Activated T-cell treated with anti-CD3 and anti-CD28 coated beads, Interleukin-2, amount 50 U/mL, for 72 hours (primary cell): ENCODE measurements around the gene PDE6G. TPM values are rescaled to one million over a fixed set of nuclear protein-coding genes. Genes with fewer than 3 reads are reported as not detected.
A peak's percentile ranks its signal among the peaks of the same experiment; 100 is the strongest.

Source experiments
- ATAC-seq, 2 donors: fragments of 150-1000 bp; cut with Tn5 transposase; replicated peaks in 1 of 2; 2 replicates each; pipeline ENCODE4 v1.10.0; 2021; ENCODE audit warnings: moderate library complexity in 2 of 2, mild to moderate bottlenecking in 1 of 2
- DNase-seq, 2 donors: peaks; one replicate each; pipeline ENCODE4 v3.0.0; 2021 to 2022; ENCODE audit warnings: mixed read lengths in 1 of 2
- H3K27ac Mint-ChIP-seq: one replicate; pipeline ENCODE4 v1.8.0; 2022; ENCODE audit warnings: mild to moderate bottlenecking, moderate library complexity, mixed read lengths
- H3K27me3 Mint-ChIP-seq: one replicate; pipeline ENCODE4 v1.8.0; 2022; ENCODE audit warnings: low read depth, mixed read lengths
- H3K36me3 Mint-ChIP-seq, 2 donors: one replicate each; pipeline ENCODE4 v1.8.0; 2022; ENCODE audit warnings: mixed read lengths in 2 of 2, mild to moderate bottlenecking in 1 of 2; ENCODE audit not compliant: insufficient read depth in 2 of 2
- H3K4me1 Mint-ChIP-seq: one replicate; pipeline ENCODE4 v1.8.0; 2022; ENCODE audit warnings: low read depth, mixed read lengths
- H3K4me3 Mint-ChIP-seq, 2 donors: one replicate each; pipeline ENCODE4 v1.8.0; 2022; ENCODE audit warnings: mild to moderate bottlenecking in 2 of 2, mixed read lengths in 2 of 2, moderate library complexity in 2 of 2
- H3K9me3 Mint-ChIP-seq, 2 donors: one replicate each; pipeline ENCODE4 v1.8.0; 2022; ENCODE audit warnings: mixed read lengths in 2 of 2
- total RNA-seq, 2 donors: library from RNA; stranded (reverse); gene quantifications; one replicate each; pipeline ENCODE4 v1.2.3, GENCODE V29; 2022

The PDE6G gene
- total RNA-seq, result 1 to 10 TPM; 4.2 to 4.4 TPM

DNA sequence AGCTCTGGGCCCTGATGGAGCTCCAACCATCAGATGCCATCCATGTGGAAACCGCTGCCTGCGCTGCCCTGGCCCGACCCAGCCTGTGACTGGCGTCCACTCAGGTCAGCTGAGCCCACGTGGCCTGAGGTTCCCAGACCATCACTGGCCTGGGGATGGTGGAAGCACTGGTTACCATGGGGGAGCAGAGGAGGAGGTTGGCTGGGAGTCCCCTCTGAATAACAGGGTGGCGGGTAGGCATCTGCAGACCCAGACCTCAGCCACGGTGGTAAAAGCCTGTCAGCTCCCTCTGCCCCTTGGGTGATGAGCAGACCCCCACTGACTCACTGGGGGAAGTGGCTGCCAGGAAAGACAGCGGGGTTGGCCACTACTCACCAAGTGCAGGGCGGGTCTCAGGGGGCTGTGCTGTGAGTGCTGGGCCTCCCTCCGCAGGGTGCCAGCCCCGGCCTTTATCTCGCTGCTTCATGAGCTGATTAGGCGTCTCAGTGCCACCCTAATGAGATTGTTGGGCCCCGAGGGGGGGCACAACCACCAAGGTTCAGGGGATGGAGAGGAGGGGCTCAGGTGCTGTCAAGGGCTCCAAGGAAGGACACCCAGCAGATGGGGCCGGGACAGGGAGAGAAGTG lies at the start of gene PDE6G:
Gene PDE6G, minus strand, starts transcription at position 425 of the 626 bp plus-strand sequence. CDS start 3,237 bp downstream, outside the sequence.
- peaks cover 21% of the 10 kb centered on the region for H3K4me1 Mint-ChIP-seq
- H3K27me3 Mint-ChIP-seq, result peaks cover 6% of the 10 kb centered on the region
- no peaks in the 10 kb centered on the region for H3K9me3 Mint-ChIP-seq
- no peak for ATAC-seq
- DNase-seq, result no peak
- H3K36me3 Mint-ChIP-seq, result no peaks in the 10 kb centered on the region
- no peak within 1 kb of the TSS for H3K4me3 Mint-ChIP-seq
- H3K27ac Mint-ChIP-seq, result no peak within 1 kb of the TSS

DNA sequence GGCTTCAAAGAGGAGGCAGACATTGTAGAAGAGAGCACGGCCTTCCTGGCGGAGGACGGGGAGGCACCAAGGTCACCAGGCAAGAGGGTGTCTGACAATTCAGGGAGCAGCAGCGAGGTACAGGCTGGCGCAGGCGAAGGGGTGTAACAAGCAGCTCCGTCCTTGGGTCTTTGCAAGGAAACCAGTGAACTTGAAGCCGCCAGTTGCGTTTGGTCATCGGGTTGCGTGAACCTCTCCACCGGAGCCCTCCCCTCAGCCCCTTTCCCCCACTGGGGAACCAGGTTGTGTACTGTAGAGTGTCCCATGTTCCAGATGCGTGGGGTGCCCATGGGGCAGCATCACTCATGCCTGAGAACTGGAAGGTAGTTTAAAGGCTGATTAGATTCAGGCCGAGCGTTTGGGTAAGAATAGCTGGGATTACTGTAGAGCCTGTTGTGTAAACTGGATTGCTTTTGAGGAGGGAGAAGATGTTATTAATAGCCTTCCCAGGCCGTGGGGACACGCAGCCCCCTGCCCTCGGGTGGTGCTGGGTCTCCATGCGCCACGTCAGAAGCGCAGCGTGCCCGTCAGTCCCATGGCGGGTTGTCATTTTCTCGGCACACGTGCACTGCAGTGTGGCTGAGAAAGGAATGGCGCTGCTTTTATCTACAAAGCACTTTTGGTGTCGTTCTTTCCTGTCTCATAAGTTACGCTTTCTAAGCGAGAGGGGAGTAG lies 49.3 kb upstream of the PDE6G start:
- Mint-ChIP-seq H3K27ac (no peak overlapping the region), H3K36me3 (peaks cover 1 to 19% of the 10 kb centered on the region in 2 donors), H3K9me3 (no peaks in the 10 kb centered on the region), H3K4me1 (peaks cover 54% of the 10 kb centered on the region), H3K27me3 (no peaks in the 10 kb centered on the region), H3K4me3 (no peak overlapping the region)
- DNase-seq (no peak), ATAC-seq (no peak)

DNA sequence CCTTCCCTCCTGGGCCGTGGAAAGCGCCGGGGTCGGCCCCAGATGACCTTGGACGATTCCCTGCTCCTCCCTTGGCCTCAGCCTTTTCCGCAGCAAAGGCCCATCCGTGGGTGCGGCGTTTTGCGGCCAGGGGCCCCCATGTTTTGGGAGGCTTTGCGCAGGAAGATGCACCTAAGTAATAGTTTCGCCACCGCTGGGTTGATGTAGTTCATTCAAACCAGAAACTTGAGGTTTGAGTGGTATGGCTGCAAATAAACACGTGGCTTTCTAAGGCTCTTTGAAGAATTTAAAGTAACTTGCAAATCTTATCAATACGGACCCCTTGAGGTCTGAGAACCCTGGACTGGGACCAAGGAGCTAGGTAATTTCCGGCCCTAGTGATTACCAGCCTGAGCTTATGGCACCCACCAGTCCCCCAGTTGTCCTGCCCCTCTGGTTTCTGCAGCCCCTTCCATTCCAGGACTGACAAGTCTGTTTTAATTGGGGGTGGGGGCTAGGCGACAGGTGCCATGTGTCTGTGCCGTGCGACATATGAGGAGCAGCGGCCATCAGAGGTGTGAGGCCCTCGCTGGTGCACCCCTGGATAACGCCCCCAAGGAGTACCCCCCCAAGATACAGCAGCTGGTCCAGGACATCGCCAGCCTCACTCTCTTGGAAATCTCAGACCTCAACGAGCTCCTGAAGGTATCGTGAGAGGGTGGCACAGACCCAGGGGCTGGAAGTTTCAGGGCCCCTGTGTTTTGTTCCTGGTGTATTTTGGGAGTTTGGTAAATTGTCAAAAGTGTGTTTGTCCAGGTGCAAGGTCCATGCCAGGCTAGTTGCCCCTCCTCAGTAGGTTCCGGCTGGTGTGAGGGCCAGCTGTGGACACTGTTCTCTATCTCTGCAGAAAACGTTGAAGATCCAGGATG lies 47.7 kb upstream of the PDE6G start:
- H3K4me3 Mint-ChIP-seq, result peak overlapping the region; percentile 87 to 96
- peak overlapping the region; percentile 38 for H3K27ac Mint-ChIP-seq
- DNase-seq (peak; percentile 18 to 45), ATAC-seq (peak in 1 of 2 donors; percentile 28)
- peaks cover 45% of the 10 kb centered on the region for H3K4me1 Mint-ChIP-seq
- H3K27me3 Mint-ChIP-seq, result no peaks in the 10 kb centered on the region
- no peaks in the 10 kb centered on the region for H3K9me3 Mint-ChIP-seq
- H3K36me3 Mint-ChIP-seq, result peaks cover 1 to 22% of the 10 kb centered on the region in 2 donors

DNA sequence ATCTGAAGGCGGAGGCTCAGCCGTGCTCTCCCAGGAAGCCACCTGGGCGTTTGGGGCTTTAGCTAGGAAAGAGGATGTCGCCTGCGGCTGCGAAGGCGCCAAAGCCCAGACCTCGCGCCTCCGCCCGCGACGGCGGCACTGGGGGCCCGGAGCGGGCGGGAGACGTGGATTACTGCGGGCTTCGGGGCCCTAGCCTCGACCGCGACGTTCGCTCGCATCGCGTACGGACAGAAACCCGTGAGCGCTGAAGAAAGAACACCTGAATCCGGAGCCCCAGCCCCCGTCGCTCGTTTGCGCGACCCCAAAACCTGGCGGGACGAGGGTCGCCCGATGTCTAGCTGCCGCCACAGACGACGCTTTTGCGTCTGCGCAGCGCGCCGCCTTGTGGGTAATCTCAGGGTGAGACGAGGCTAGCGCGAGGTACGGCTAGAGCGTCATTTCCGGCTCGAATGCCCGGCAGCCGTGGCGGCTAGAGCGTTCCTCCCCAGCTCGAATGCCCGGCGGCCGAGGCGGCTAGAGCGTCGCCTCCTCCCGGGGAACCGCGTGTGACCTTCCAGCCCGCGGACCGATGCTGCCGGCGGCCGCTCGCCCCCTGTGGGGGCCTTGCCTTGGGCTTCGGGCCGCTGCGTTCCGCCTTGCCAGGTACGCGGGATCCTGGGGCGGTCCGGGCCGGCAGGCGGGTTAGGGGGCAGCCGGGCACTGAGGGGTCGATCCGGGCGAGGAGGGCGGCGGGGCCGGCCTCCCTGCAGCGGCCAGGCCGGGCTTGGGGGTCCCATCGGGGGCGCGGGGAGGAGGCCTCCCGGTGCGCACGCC lies 46.8 kb upstream of the PDE6G start, which contains the start of gene MRPL12:
Gene MRPL12, plus strand, starts transcription at position 434 of the 813 bp plus-strand sequence. Its CDS starts 135 bp downstream, at position 569.
- H3K4me1 Mint-ChIP-seq, result peaks cover 45% of the 10 kb centered on the region
- H3K27me3 Mint-ChIP-seq, result no peaks in the 10 kb centered on the region
- no peaks in the 10 kb centered on the region for H3K9me3 Mint-ChIP-seq
- H3K27ac Mint-ChIP-seq, result peak within 1 kb of the TSS; percentile 96
- peak within 1 kb of the TSS; percentile 96 to 97 for H3K4me3 Mint-ChIP-seq
- ATAC-seq, result peak; percentile 93 to 94
- H3K36me3 Mint-ChIP-seq, result peaks cover 4 to 28% of the 10 kb centered on the region in 2 donors
- peak; percentile 92 to 93 for DNase-seq

GRCh38 chr17:81701288-81702071 lies 45.1 kb upstream of the PDE6G start:
- Mint-ChIP-seq H3K4me3 (peak overlapping the region; percentile 96 to 97), H3K27ac (peak overlapping the region; percentile 96), H3K4me1 (peaks cover 45% of the 10 kb centered on the region), H3K9me3 (no peaks in the 10 kb centered on the region), H3K27me3 (no peaks in the 10 kb centered on the region), H3K36me3 (peaks cover 5 to 32% of the 10 kb centered on the region in 2 donors)
- no peak for ATAC-seq
- peak in 1 of 2 donors; percentile 28 for DNase-seq

DNA sequence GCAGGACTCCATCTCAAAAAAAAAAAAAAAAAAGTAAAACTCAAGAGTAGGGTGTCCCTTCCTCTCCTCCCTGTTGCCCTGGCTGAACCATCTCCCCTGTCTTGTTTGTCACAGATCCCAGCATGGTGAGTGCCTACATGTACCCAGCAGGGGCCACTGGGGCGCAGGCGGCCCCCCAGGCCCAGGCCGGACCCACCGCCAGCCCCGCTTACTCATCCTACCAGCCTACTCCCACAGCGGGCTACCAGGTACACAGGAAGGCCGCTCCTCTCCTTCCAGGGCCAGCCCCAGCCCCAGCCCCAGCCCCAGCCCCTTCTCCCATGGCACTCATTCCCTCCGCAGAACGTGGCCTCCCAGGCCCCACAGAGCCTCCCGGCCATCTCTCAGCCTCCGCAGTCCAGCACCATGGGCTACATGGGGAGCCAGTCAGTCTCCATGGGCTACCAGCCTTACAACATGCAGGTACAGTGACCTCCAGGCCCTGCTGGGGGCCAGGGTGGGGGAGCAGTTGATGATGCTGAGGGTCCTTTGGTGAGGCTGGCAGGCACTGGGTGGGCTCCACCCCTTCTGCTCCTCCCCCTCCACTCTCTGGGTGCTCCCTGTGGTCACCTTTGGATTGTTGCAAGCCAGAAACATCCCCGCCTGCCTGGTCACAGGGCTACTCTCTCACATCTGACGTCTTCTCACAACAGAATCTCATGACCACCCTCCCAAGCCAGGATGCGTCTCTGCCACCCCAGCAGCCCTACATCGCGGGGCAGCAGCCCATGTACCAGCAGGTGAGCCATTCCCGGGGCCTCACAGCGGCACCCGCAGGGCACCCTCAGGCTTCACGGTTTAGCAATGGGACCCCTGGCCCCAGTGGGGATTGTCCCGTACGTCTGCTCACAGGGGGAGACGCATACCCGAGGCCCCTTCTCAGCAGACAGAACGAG lies 44.3 kb upstream of the PDE6G start:
- Mint-ChIP-seq H3K9me3 (no peaks in the 10 kb centered on the region), H3K36me3 (peaks cover 5 to 29% of the 10 kb centered on the region in 2 donors), H3K4me1 (peaks cover 36% of the 10 kb centered on the region), H3K27ac (no peak overlapping the region), H3K4me3 (peak overlapping the region in 1 of 2 donors; percentile 96), H3K27me3 (no peaks in the 10 kb centered on the region)
- ATAC-seq, result no peak
- no peak for DNase-seq

- Mint-ChIP-seq H3K36me3 (peaks cover 4 to 19% of the 10 kb centered on the region in 2 donors), H3K4me3 (no peak overlapping the region), H3K4me1 (peaks cover 20% of the 10 kb centered on the region), H3K27me3 (no peaks in the 10 kb centered on the region), H3K27ac (no peak overlapping the region), H3K9me3 (no peaks in the 10 kb centered on the region)
- DNase-seq, result no peak
- no peak for ATAC-seq
Observed at GRCh38 chr17:81697261-81698044, 41.1 kb upstream of the PDE6G start.

GRCh38 chr17:81696218-81696941 lies 40.0 kb upstream of the PDE6G start:
- DNase-seq (no peak), ATAC-seq (peak in 1 of 2 donors; percentile 8)
- Mint-ChIP-seq H3K4me1 (peaks cover 10% of the 10 kb centered on the region), H3K9me3 (no peaks in the 10 kb centered on the region), H3K27ac (no peak overlapping the region), H3K36me3 (peaks cover 4 to 16% of the 10 kb centered on the region in 2 donors), H3K27me3 (no peaks in the 10 kb centered on the region), H3K4me3 (no peak overlapping the region)

DNA sequence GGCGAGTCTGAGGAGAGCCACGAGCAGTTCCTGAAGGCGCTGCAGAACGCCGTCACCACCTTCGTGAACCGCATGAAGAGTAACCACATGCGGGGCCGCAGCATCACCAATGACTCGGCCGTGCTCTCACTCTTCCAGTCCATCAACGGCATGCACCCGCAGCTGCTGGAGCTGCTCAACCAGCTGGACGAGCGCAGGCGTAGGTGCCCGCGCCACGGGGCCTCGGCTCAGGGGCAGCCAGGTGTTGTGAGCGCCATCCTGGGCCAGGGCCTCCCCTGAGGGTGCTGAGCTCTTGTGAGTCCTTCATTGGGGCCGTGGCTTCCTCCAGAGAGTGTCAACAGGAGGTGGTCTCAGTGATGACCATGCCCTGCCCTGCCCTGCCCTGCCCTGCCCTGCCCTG lies 39.5 kb upstream of the PDE6G start:
- no peak for DNase-seq
- no peak overlapping the region for H3K4me3 Mint-ChIP-seq
- H3K27ac Mint-ChIP-seq, result no peak overlapping the region
- peaks cover 4 to 14% of the 10 kb centered on the region in 2 donors for H3K36me3 Mint-ChIP-seq
- ATAC-seq, result no peak
- H3K9me3 Mint-ChIP-seq, result no peaks in the 10 kb centered on the region
- peaks cover 6% of the 10 kb centered on the region for H3K4me1 Mint-ChIP-seq
- H3K27me3 Mint-ChIP-seq, result no peaks in the 10 kb centered on the region

DNA sequence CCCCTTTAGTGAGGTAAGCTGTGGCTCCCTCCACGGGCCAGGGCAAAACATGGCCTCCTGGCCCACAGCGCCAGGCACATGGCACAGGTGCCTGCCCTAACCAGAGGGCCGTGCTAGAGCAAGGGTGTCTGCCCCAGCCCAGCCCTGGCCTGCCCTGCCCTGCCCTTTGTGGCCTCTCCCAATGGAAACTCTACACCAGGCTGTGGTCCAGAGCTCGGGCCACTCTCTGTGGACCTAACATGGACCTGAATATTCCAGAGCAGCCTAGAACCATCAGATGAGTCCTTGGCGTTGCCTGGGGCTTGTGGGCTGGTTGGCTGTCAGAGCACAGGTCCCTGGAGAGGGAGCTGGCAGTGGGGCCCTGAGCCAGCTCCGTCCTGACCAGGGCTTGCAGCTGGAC lies 38.9 kb upstream of the PDE6G start:
- no peak overlapping the region for H3K27ac Mint-ChIP-seq

More for the DNA sequence above, 38.9 kb upstream of the PDE6G start:
- DNase-seq (no peak), ATAC-seq (no peak)
- Mint-ChIP-seq H3K4me1 (peaks cover 3% of the 10 kb centered on the region), H3K27me3 (no peaks in the 10 kb centered on the region), H3K4me3 (no peak overlapping the region), H3K36me3 (peaks cover 4 to 14% of the 10 kb centered on the region in 2 donors), H3K9me3 (no peaks in the 10 kb centered on the region)
